CD4-positive, alpha-beta T cell treated with Interleukin-1 beta for 1 hour (primary cell): ENCODE data around the gene INSYN2A.

Experiments
- DNase-seq, 2 donors: peaks; one replicate each; pipeline ENCODE4 v3.0.0-alpha.2; 2020 to 2022

The INSYN2A gene

GRCh38 chr10:127195041-127195506 lies 1.3 kb downstream of the INSYN2A start:
- no peak for DNase-seq

GRCh38 chr10:127194599-127194998 lies 1.8 kb downstream of the INSYN2A start:
- no peak for DNase-seq

GRCh38 chr10:127194111-127194510 lies 2.3 kb downstream of the INSYN2A start:
- no peak for DNase-seq

GRCh38 chr10:127193125-127193524 lies 3.3 kb downstream of the INSYN2A start:
- no peak for DNase-seq

GRCh38 chr10:127190427-127190826 lies 6.0 kb downstream of the INSYN2A start:
- DNase-seq = no peak

- no peak for DNase-seq
These were observed 7.2 kb downstream of the INSYN2A start for GRCh38 chr10:127189226-127189625.

GRCh38 chr10:127186813-127187212 lies 9.6 kb downstream of the INSYN2A start:
- no peak for DNase-seq

GRCh38 chr10:127184582-127184981 lies 11.8 kb downstream of the INSYN2A start:
- no peak for DNase-seq

- no peak for DNase-seq
These were observed 14.2 kb downstream of the INSYN2A start for GRCh38 chr10:127182161-127182560.

GRCh38 chr10:127179612-127180250 lies 16.7 kb downstream of the INSYN2A start:
- DNase-seq = no peak

- DNase-seq = no peak
These were observed 19.7 kb downstream of the INSYN2A start for GRCh38 chr10:127176649-127177048.

- no peak for DNase-seq
These were observed 20.9 kb downstream of the INSYN2A start for GRCh38 chr10:127175357-127176110.

GRCh38 chr10:127174866-127175265 lies 21.5 kb downstream of the INSYN2A start:
- no peak for DNase-seq

GRCh38 chr10:127168261-127168660 lies 28.1 kb downstream of the INSYN2A start:
- no peak for DNase-seq

- DNase-seq = no peak
These were observed 33.5 kb downstream of the INSYN2A start for GRCh38 chr10:127162841-127163240.

GRCh38 chr10:127161482-127161881 lies 34.9 kb downstream of the INSYN2A start:
- no peak for DNase-seq

GRCh38 chr10:127159648-127160245 lies 36.6 kb downstream of the INSYN2A start:
- no peak for DNase-seq

- DNase-seq = no peak
These were observed 37.7 kb downstream of the INSYN2A start for GRCh38 chr10:127158662-127159061.

GRCh38 chr10:127157506-127158200 lies 38.7 kb downstream of the INSYN2A start:
- DNase-seq = no peak

GRCh38 chr10:127157089-127157488 lies 39.3 kb downstream of the INSYN2A start:
- no peak for DNase-seq

GRCh38 chr10:127154831-127155620 lies 41.4 kb downstream of the INSYN2A start:
- DNase-seq = no peak

GRCh38 chr10:127153181-127153580 lies 43.2 kb downstream of the INSYN2A start:
- DNase-seq = no peak
